Stimulated activated naive CD8-positive, alpha-beta T cell treated with anti-CD3 and anti-CD28 coated beads, Interleukin-15, amount 100 ng/mL, for 72 hours (primary cell): ENCODE data around the gene SH3BP2.

Source experiments
- ATAC-seq: fragments of 150-1000 bp; cut with Tn5 transposase; 2 replicates; pipeline ENCODE4 v1.10.0; 2021; ENCODE audit warnings: mild to moderate bottlenecking, moderate library complexity
- DNase-seq, 2 donors: peaks; one replicate each; pipeline ENCODE4 v3.0.0; 2021 to 2022
- H3K27ac Mint-ChIP-seq, 2 donors: one replicate each; pipeline ENCODE4 v1.8.0; 2022; ENCODE audit warnings: mild to moderate bottlenecking in 2 of 2, mixed read lengths in 2 of 2, moderate library complexity in 2 of 2
- H3K27me3 Mint-ChIP-seq: one replicate; pipeline ENCODE4 v1.8.0; 2022; ENCODE audit warnings: mixed read lengths
- H3K4me1 Mint-ChIP-seq: one replicate; pipeline ENCODE4 v1.8.0; 2022; ENCODE audit warnings: mild to moderate bottlenecking, mixed read lengths
- H3K4me3 Mint-ChIP-seq, 2 donors: one replicate each; pipeline ENCODE4 v1.8.0; 2022; ENCODE audit warnings: mild to moderate bottlenecking in 2 of 2, mixed read lengths in 2 of 2, moderate library complexity in 1 of 2
- H3K9me3 Mint-ChIP-seq, 2 donors: one replicate each; pipeline ENCODE4 v1.8.0; 2022; ENCODE audit warnings: mixed read lengths in 2 of 2

SH3BP2 gene

DNA sequence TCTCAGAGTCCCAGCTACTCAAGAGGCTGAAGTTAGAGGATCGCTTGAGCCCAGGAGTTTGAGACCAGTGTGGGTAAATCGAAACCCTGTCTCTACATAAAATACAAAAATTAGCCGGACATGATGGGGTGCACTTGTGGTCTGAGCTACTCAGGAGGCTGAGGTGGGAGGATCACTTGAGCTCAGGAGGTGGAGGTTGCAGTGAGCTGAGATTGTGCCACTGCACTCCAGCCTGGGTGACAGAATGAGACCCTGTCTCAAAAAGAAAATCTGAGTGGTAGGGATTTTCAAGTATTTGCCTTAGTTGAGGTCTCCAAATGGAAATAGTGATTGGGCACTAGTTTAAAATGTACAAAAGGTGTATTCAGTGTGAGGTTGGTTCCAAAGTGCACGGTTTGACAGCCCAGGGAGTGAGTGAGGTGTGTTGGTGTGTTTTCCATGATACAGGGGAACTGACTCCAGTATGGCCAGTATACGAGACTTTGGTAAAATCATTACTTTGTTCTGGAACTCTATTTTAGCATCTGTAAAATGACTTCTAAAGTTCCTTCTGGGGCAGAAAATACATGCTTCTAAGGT is 64.6 kb downstream of the SH3BP2 start:
- Mint-ChIP-seq H3K27ac (no peak overlapping the region), H3K4me1 (peaks cover 87% of the 10 kb centered on the region), H3K9me3 (no peaks in the 10 kb centered on the region), H3K27me3 (no peaks in the 10 kb centered on the region), H3K4me3 (no peak overlapping the region)
- no peak for ATAC-seq
- no peak for DNase-seq

- Mint-ChIP-seq H3K27me3 (no peaks in the 10 kb centered on the region), H3K27ac (no peak overlapping the region), H3K4me1 (peaks cover 83% of the 10 kb centered on the region), H3K4me3 (no peak overlapping the region), H3K9me3 (no peaks in the 10 kb centered on the region)
- DNase-seq (no peak), ATAC-seq (no peak)
These were observed 65.7 kb downstream of the SH3BP2 start for GRCh38 chr4:2858451-2859217.

DNA sequence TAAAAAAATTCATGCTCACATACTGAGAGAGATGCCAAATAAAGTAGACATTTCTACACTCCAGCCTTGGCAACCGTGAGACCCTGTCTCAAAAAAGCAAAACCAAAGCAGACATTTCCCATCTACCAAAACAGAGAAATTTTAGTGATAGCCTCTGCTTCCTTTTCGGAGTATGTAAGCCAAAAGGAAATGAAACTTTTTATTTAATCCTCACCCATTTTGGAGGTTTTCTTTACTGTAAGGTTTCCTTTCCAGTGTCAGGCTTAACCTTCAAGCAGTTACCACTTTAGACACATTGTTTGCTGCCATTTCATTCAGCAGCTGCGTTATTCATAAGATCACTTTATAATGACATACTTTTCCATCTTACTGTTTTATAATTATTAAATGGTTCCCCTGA is 66.6 kb downstream of the SH3BP2 start:
- no peaks in the 10 kb centered on the region for H3K9me3 Mint-ChIP-seq
- peak overlapping the region in 1 of 2 donors; percentile 19 for H3K27ac Mint-ChIP-seq
- no peak overlapping the region for H3K4me3 Mint-ChIP-seq
- ATAC-seq, result no peak
- no peak for DNase-seq
- H3K4me1 Mint-ChIP-seq, result peaks cover 76% of the 10 kb centered on the region
- H3K27me3 Mint-ChIP-seq, result no peaks in the 10 kb centered on the region

DNA sequence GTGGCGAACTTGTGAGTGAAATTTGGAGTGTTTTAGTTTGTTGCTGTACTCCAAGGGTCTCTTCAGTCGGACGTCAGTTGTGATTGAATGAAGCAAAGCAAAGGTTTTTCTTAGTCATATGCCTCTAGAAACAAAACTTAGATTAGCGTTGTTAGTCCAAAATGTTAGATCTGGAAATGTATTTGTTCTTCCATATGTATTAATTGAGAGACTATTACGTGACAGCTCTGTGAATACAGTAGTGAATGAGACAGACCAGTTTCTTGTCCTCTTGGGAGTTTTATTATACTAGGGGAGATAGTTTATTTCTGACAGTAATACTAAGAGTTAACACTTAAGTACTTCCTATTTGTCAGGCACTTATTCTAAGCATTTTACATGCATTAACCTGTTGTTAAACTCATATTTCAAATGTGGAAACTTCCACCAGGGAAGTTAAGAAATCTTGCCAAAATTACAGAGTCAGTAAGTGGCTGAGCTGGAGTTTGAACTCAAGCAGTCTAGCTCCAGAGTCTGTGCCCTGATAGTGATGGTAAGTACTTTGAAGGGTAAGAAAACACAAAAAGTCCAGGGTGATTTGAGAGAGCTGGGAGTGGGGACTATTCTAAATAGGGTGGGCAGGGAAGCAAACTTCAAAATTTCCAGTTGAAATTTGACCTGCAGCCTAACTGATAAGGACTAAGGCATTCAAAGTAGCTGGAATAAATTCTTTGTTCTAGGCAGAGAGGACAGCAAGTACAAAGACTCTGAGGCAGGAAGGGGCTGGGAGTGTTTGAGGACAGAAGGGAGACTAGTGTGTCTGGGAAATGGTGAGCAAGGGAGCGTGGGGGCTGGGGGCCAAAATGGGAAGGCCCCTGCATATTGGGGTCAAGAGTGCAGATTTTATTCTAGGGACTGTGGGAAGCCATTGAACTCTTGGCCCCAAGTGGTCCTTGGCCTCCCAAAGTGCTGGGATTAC is 67.8 kb downstream of the SH3BP2 start:
- peak overlapping the region in 1 of 2 donors; percentile 13 for H3K4me3 Mint-ChIP-seq
- DNase-seq, result no peak

GRCh38 chr4:2861631-2862436 is 68.9 kb downstream of the SH3BP2 start:
- no peak for DNase-seq
- H3K27ac Mint-ChIP-seq, result no peak overlapping the region
- H3K9me3 Mint-ChIP-seq, result no peaks in the 10 kb centered on the region
- H3K4me1 Mint-ChIP-seq, result peaks cover 79% of the 10 kb centered on the region
- no peak overlapping the region for H3K4me3 Mint-ChIP-seq
- ATAC-seq, result no peak
- H3K27me3 Mint-ChIP-seq, result no peaks in the 10 kb centered on the region

More for the DNA sequence above, 67.8 kb downstream of the SH3BP2 start:
- Mint-ChIP-seq H3K9me3 (no peaks in the 10 kb centered on the region), H3K27ac (peak overlapping the region in 1 of 2 donors; percentile 20), H3K4me1 (peaks cover 76% of the 10 kb centered on the region), H3K27me3 (no peaks in the 10 kb centered on the region)
- no peak for ATAC-seq

- H3K27ac Mint-ChIP-seq, result no peak overlapping the region
These were observed 69.6 kb downstream of the SH3BP2 start for GRCh38 chr4:2862528-2862927.

DNA sequence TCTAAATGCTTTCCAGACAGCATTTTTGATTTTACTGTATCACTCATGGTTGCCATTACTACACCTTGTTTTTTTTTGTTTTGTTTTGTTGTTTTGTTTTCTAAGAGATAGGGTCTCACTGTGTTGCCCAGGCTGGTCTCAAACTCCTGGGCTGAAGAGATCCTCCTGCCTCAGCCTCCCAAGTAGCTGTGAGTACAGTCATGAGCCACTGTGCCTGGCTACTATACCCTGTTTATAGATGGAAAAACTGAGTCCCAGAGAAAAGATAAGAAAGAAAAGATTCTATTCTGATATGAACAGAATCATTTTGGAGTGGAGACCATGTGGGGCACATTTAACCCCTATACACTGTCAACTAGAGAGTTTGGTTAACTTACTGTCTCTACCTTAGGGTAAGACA is 70.8 kb downstream of the SH3BP2 start:
- H3K4me1 Mint-ChIP-seq, result peaks cover 78% of the 10 kb centered on the region
- ATAC-seq (no peak), DNase-seq (no peak)
- H3K27me3 Mint-ChIP-seq, result no peaks in the 10 kb centered on the region
- H3K27ac Mint-ChIP-seq, result no peak overlapping the region
- no peaks in the 10 kb centered on the region for H3K9me3 Mint-ChIP-seq
- H3K4me3 Mint-ChIP-seq, result no peak overlapping the region

More at GRCh38 chr4:2862528-2862927, 69.6 kb downstream of the SH3BP2 start:
- no peak for ATAC-seq
- DNase-seq, result no peak
- no peak overlapping the region for H3K4me3 Mint-ChIP-seq
- H3K9me3 Mint-ChIP-seq, result no peaks in the 10 kb centered on the region
- H3K4me1 Mint-ChIP-seq, result peaks cover 82% of the 10 kb centered on the region
- H3K27me3 Mint-ChIP-seq, result no peaks in the 10 kb centered on the region

GRCh38 chr4:2865196-2865780 is 72.4 kb downstream of the SH3BP2 start:
- H3K4me3 Mint-ChIP-seq, result no peak overlapping the region
- no peaks in the 10 kb centered on the region for H3K9me3 Mint-ChIP-seq
- H3K27ac Mint-ChIP-seq, result peak overlapping the region in 1 of 2 donors; percentile 2
- H3K27me3 Mint-ChIP-seq, result no peaks in the 10 kb centered on the region
- peaks cover 81% of the 10 kb centered on the region for H3K4me1 Mint-ChIP-seq
- DNase-seq, result no peak
- no peak for ATAC-seq

DNA sequence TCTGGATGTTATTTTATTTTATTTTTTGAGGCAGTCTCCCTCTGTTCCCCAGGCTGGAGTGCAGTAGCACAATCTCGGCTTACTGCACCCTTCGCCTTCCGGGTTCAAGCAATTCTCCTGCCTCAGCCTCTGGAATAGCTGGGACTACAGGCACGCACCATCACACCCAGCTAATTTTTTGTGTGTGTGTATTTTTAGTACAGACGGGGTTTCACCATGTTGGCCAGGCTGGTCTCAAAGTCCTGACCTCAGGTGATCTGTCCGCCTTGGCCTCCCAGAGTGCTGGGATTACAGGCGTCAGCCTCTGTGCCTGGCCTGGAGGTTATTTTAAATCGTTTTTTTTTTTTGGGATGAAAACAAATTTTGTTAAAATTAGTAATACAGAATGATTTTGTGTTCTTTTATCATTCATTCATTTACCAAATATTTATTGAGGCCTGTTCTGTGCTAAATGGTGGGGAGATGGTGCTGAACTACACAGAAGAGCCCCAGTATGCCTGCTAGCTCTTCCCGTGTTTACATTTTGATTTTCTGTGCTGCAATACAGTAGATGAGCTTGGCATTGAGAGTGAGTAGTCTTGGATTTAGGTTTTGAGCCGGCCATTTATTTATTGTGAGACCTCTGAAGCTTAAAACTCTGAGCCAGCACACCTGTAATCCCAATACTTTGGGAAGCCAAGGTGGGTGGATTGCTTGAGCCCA is 73.4 kb downstream of the SH3BP2 start:
- ATAC-seq (no peak), DNase-seq (no peak)
- no peaks in the 10 kb centered on the region for H3K27me3 Mint-ChIP-seq
- H3K9me3 Mint-ChIP-seq, result no peaks in the 10 kb centered on the region
- no peak overlapping the region for H3K4me3 Mint-ChIP-seq
- peak overlapping the region in 1 of 2 donors; percentile 51 for H3K27ac Mint-ChIP-seq
- peaks cover 81% of the 10 kb centered on the region for H3K4me1 Mint-ChIP-seq

DNA sequence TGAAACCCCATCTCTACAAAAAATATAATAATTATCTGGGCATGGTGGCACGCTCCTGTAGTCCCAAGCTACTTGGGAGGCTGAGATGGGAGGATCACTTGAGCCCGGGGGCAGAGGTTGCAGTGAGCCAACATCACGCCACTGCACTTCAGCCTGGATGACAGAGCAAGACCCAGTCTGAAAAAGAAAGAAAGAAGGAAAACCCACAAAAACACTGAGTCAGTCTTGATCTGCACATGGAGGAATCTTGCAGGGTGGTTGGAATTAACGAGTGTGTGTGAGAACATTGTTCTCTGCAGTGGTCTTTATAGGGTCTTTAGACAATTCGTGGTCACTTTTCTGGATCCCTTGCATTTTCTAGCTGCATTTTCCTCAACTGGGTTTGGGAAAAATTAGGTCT is 74.0 kb downstream of the SH3BP2 start:
- Mint-ChIP-seq H3K4me3 (no peak overlapping the region), H3K4me1 (peaks cover 81% of the 10 kb centered on the region)
- ATAC-seq, result no peak

GRCh38 chr4:2867758-2868491 is 75.0 kb downstream of the SH3BP2 start:
- DNase-seq, result no peak
- H3K4me3 Mint-ChIP-seq, result no peak overlapping the region
- H3K9me3 Mint-ChIP-seq, result no peaks in the 10 kb centered on the region
- ATAC-seq, result no peak
- no peaks in the 10 kb centered on the region for H3K27me3 Mint-ChIP-seq
- H3K27ac Mint-ChIP-seq, result no peak overlapping the region
- H3K4me1 Mint-ChIP-seq, result peaks cover 74% of the 10 kb centered on the region

More for the DNA sequence above, 74.0 kb downstream of the SH3BP2 start:
- H3K27ac Mint-ChIP-seq, result no peak overlapping the region
- H3K9me3 Mint-ChIP-seq, result no peaks in the 10 kb centered on the region
- no peak for DNase-seq
- no peaks in the 10 kb centered on the region for H3K27me3 Mint-ChIP-seq

GRCh38 chr4:2868877-2869487 is 76.1 kb downstream of the SH3BP2 start:
- Mint-ChIP-seq H3K4me1 (peaks cover 73% of the 10 kb centered on the region), H3K9me3 (no peaks in the 10 kb centered on the region), H3K4me3 (no peak overlapping the region), H3K27me3 (no peaks in the 10 kb centered on the region), H3K27ac (no peak overlapping the region)
- DNase-seq (no peak), ATAC-seq (no peak)

GRCh38 chr4:2869659-2870058 is 76.8 kb downstream of the SH3BP2 start:
- Mint-ChIP-seq H3K9me3 (no peaks in the 10 kb centered on the region), H3K27me3 (no peaks in the 10 kb centered on the region), H3K4me1 (peaks cover 70% of the 10 kb centered on the region), H3K4me3 (no peak overlapping the region), H3K27ac (no peak overlapping the region)
- DNase-seq (no peak), ATAC-seq (no peak)
